ENCODE results near the gene PLIN4. TPM values are rescaled to one million over a fixed set of nuclear protein-coding genes. Genes with fewer than 3 reads are reported as not detected.

Gene PLIN4
- total and polyA plus RNA-seq, 9 of the 15 experiments (the other 6 are each of a cell fraction or from before 2014, with no cell fraction given): 0.04 to 0.16 (median 0.07) TPM; not detected in 3

GRCh38 chr19:4557144-4557970 is 39.1 kb upstream of the PLIN4 start (continued):
- TF ChIP-seq, protein P1, sequence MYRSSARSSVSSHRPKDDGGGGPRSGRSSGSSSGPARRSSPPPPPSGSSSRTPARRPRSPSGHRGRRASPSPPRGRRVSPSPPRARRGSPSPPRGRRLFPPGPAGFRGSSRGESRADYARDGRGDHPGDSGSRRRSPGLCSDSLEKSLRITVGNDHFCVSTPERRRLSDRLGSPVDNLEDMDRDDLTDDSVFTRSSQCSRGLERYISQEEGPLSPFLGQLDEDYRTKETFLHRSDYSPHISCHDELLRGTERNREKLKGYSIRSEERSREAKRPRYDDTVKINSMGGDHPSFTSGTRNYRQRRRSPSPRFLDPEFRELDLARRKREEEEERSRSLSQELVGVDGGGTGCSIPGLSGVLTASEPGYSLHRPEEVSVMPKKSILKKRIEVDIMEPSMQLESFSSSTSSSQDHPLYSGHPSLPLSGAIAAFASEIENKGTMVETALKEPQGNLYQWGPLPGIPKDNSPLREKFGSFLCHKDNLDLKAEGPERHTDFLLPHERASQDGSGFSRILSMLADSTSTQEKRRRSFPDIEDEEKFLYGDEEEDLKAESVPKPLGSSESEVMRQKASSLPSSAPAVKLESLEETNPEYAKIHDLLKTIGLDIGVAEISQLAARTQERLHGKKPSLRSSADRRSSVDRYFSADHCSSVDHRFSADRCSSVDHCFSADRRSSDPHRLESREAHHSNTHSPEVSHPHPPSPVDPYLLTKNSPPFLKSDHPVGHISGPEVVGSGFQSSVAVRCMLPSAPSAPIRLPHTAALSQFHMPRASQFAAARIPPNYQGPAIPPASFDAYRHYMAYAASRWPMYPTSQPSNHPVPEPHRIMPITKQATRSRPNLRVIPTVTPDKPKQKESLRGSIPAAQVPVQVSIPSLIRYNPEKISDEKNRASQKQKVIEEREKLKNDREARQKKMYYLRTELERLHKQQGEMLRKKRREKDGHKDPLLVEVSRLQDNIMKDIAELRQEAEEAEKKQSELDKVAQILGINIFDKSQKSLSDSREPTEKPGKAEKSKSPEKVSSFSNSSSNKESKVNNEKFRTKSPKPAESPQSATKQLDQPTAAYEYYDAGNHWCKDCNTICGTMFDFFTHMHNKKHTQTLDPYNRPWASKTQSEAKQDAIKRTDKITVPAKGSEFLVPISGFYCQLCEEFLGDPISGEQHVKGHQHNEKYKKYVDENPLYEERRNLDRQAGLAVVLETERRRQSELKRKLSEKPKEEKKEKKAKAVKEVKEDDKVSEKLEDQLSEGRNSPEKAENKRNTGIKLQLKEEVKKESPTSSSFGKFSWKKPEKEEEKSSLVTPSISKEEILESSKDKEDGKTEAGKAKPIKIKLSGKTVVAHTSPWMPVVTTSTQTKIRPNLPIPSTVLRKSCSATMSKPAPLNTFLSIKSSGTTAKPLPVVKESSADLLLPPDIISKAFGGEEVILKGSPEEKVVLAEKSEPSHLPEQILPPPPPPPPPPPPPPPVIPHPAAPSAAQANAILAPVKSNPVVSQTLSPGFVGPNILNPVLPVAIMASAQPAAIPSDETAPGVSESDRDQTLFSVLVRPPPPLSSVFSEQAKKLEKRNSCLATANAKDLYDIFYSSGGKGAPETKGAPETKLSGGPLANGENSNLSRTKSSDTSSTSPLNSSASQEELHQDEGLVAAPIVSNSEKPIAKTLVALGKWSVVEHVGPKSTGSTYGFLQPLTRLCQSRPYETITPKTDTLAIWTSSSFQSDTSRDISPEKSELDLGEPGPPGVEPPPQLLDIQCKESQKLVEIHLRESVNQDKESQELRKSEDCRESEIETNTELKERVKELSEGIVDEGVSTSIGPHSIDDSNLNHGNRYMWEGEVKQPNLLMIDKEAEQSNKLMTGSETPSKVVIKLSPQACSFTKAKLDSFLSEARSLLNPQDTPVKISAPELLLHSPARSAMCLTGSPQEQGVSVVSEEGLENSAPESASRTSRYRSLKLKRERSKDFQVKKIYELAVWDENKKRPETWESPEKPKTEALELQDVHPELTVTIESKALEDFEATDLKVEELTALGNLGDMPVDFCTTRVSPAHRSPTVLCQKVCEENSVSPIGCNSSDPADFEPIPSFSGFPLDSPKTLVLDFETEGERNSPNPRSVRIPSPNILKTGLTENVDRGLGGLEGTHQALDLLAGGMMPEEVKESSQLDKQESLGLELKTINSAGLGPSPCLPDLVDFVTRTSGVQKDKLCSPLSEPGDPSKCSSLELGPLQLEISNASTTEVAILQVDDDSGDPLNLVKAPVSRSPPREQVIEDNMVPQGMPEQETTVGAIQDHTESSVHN (IDR thresholded peaks at IDR 0.05; ENCODE audit: borderline replicate concordance in 1 of 2, low read depth in 1 of 2): 0 out of 4 replicates have a peak, but pooled peaks of 1 of the 2 experiments have one; percentile 24
- TF ChIP-seq BCL6 (CRISPR knock-in tag; IDR thresholded peaks at IDR 0.05): no peak
- TF ChIP-seq ZNF584 (CRISPR knock-in tag; IDR thresholded peaks at IDR 0.05; ENCODE audit: low read depth): no peak
- peak; percentile 61; the same call in 1 of the 2 replicates for TF ChIP-seq L3MBTL2 (IDR thresholded peaks at IDR 0.05)
- TF ChIP-seq, protein P2, sequence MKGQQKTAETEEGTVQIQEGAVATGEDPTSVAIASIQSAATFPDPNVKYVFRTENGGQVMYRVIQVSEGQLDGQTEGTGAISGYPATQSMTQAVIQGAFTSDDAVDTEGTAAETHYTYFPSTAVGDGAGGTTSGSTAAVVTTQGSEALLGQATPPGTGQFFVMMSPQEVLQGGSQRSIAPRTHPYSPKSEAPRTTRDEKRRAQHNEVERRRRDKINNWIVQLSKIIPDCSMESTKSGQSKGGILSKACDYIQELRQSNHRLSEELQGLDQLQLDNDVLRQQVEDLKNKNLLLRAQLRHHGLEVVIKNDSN (CRISPR knock-in tag; IDR thresholded peaks at IDR 0.05): no peak
- no peak for TF ChIP-seq RAD51 (IDR thresholded peaks at IDR 0.05; ENCODE audit: borderline replicate concordance, low read depth)
- peak; percentile 57 to 74; a peak in 2 of 4 replicates for TF ChIP-seq HDAC1 (IDR thresholded peaks at IDR 0.05)
- TF ChIP-seq HSF4 (CRISPR knock-in tag; IDR thresholded peaks at IDR 0.05; ENCODE audit: borderline replicate concordance): no peak
- TF ChIP-seq ERF (CRISPR knock-in tag; IDR thresholded peaks at IDR 0.05): no peak
- TF ChIP-seq CCNT2 (IDR thresholded peaks at IDR 0.05; ENCODE audit: borderline replicate concordance, extremely low read depth, insufficient read length, low read depth, low read length): no peak
- no peak for TF ChIP-seq DLX4 (CRISPR knock-in tag; IDR thresholded peaks at IDR 0.05)
- TF ChIP-seq PML (IDR thresholded peaks at IDR 0.05; ENCODE audit: low read length): no peak
- TF ChIP-seq MAFG (tag; conservative IDR thresholded peaks at IDR 0.05): no peak
- TF ChIP-seq EP300 (IDR thresholded peaks at IDR 0.05; ENCODE audit: low read length): no peak
- no peak for TF ChIP-seq ZNF764 (CRISPR knock-in tag; IDR thresholded peaks at IDR 0.05; ENCODE audit: low read depth)
- TF ChIP-seq HIVEP1 (CRISPR knock-in tag; IDR thresholded peaks at IDR 0.05): no peak
- TF ChIP-seq THRAP3 (IDR thresholded peaks at IDR 0.05; ENCODE audit: borderline replicate concordance): no peak
- peak; percentile 40; the same call in 1 of the 2 replicates for TF ChIP-seq ARID1B (IDR thresholded peaks at IDR 0.05)
- TF ChIP-seq HMG20A (CRISPR knock-in tag; conservative IDR thresholded peaks at IDR 0.05): no peak
- TF ChIP-seq EGR1 (conservative IDR thresholded peaks at IDR 0.05): no peak

Data from K562 (cell line).